ENCODE measurements around the gene NHERF1. TPM values are rescaled to one million over a fixed set of nuclear protein-coding genes. Genes with fewer than 3 reads are reported as not detected.

NHERF1 gene
- total and polyA plus RNA-seq, 4 donors, result 18.3 to 58.2 (median 28.1) TPM

- H3K9ac ChIP-seq (ENCODE audit: insufficient read depth in 1 of 2, low read length in 2 of 2), result no peak overlapping the region
- WGBS, 2 donors, result 18 to 63% methylated on average over 2 of the region's 2 CpGs
- no peak overlapping the region for H3K27ac ChIP-seq (ENCODE audit: low read depth in 1 of 2, low read length in 1 of 2)
- no peaks in the 10 kb centered on the region for H3K9me3 ChIP-seq (ENCODE audit: control insufficient read depth in 4 of 4, insufficient read depth in 3 of 4, low read length in 3 of 4)
- no peaks in the 10 kb centered on the region for H3K27me3 ChIP-seq (ENCODE audit: control insufficient read depth in 3 of 3, insufficient read depth in 3 of 3, low read length in 2 of 3)
- H3K4me1 ChIP-seq (ENCODE audit: control insufficient read depth in 5 of 5, insufficient read depth in 5 of 5, low read length in 5 of 5), result peaks cover 8 to 70% (median 32%) of the 10 kb centered on the region in 5 donors
- TF ChIP-seq CTCF (IDR thresholded peaks at IDR 0.05; ENCODE audit: control extremely low read depth, extremely low read depth), result no peak
- ATAC-seq (ENCODE audit: insufficient read depth, low FRiP score), result no peak
- no peak overlapping the region for H3K4me3 ChIP-seq
- peaks cover 0 to 6% (median 2%) of the 10 kb centered on the region in 4 donors for H3K36me3 ChIP-seq (ENCODE audit: control insufficient read depth in 4 of 4, insufficient read depth in 4 of 4, low read length in 4 of 4)
- DNase-seq, result peak in 2 of 3 donors; percentile 50 to 60
These were observed 10.4 kb downstream of the NHERF1 start for GRCh38 chr17:74758848-74759168.

GRCh38 chr17:74759243-74759801 lies 10.9 kb downstream of the NHERF1 start:
- peak overlapping the region in 1 of 2 donors; percentile 19 for H3K9ac ChIP-seq (ENCODE audit: insufficient read depth in 1 of 2, low read length in 2 of 2)

GRCh38 chr17:74759941-74760340 lies 11.5 kb downstream of the NHERF1 start:
- Histone ChIP-seq H3K36me3 (ENCODE audit: control insufficient read depth in 4 of 4, insufficient read depth in 4 of 4, low read length in 4 of 4) (peaks cover 0 to 6% (median under 1%) of the 10 kb centered on the region in 4 donors), H3K9me3 (ENCODE audit: control insufficient read depth in 4 of 4, insufficient read depth in 3 of 4, low read length in 3 of 4) (no peaks in the 10 kb centered on the region), H3K27me3 (ENCODE audit: control insufficient read depth in 3 of 3, insufficient read depth in 3 of 3, low read length in 2 of 3) (no peaks in the 10 kb centered on the region), H3K4me1 (ENCODE audit: control insufficient read depth in 5 of 5, insufficient read depth in 5 of 5, low read length in 5 of 5) (peaks cover 8 to 81% (median 38%) of the 10 kb centered on the region in 5 donors), H3K27ac (ENCODE audit: low read depth in 1 of 2, low read length in 1 of 2) (no peak overlapping the region), H3K4me3 (no peak overlapping the region), H3K9ac (ENCODE audit: insufficient read depth in 1 of 2, low read length in 2 of 2) (peak overlapping the region; percentile 19 to 32)
- TF ChIP-seq CTCF (IDR thresholded peaks at IDR 0.05; ENCODE audit: control extremely low read depth, extremely low read depth), result no peak
- ATAC-seq (ENCODE audit: insufficient read depth, low FRiP score) (no peak), DNase-seq (peak; percentile 51 to 76 (median 68))
- 58 to 65% methylated on average over 10 of the region's 10 CpGs for WGBS, 2 donors

More at GRCh38 chr17:74759243-74759801, 10.9 kb downstream of the NHERF1 start:
- DNase-seq (no peak), ATAC-seq (ENCODE audit: insufficient read depth, low FRiP score) (no peak)
- 33 to 69% methylated on average over 7 to 9 of the region's 9 CpGs for WGBS, 2 donors
- Histone ChIP-seq H3K27ac (ENCODE audit: low read depth in 1 of 2, low read length in 1 of 2) (peak overlapping the region in 1 of 2 donors; percentile 11), H3K4me1 (ENCODE audit: control insufficient read depth in 5 of 5, insufficient read depth in 5 of 5, low read length in 5 of 5) (peaks cover 8 to 75% (median 36%) of the 10 kb centered on the region in 5 donors), H3K36me3 (ENCODE audit: control insufficient read depth in 4 of 4, insufficient read depth in 4 of 4, low read length in 4 of 4) (peaks cover 0 to 6% (median 2%) of the 10 kb centered on the region in 4 donors), H3K9me3 (ENCODE audit: control insufficient read depth in 4 of 4, insufficient read depth in 3 of 4, low read length in 3 of 4) (no peaks in the 10 kb centered on the region), H3K4me3 (no peak overlapping the region), H3K27me3 (ENCODE audit: control insufficient read depth in 3 of 3, insufficient read depth in 3 of 3, low read length in 2 of 3) (no peaks in the 10 kb centered on the region)
- TF ChIP-seq CTCF (IDR thresholded peaks at IDR 0.05; ENCODE audit: control extremely low read depth, extremely low read depth), result no peak

Measured in lung (tissue), 12 donors.